Measurements from ENCODE around the gene C5orf34.
"Not testable (repeated sequence)": the region's sequence is repeated elsewhere in the genome, so short reads cannot be mapped to it uniquely, and the experiment has no call there.

C5orf34 gene

DNA sequence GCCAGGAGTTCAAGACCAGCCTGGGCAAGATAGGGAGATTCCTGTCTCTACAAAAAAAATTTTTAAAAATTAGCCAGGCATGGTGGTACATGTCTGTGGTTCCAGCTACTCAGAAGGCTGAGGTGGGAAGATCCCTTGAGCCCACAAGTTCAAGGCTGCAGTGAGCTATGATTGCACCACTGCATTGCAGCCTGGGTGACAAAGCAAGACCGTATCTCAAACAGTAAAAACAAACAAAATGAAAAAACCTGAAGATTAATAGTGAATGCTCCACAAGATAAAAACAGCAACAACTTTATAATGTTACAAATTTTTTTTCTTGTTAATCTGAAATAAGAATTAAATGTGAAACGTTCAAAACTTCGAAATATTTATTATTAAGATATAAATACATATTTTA is 28.6 kb downstream of the C5orf34 start:
- in situ Hi-C loops (cut with MboI; ENCODE audit: low sequenced_read_pairs), result no loop called here
- DNase-seq (ENCODE audit: low spot score in 2 of 2), result no peak
- no peaks in the 10 kb centered on the region for H3K27me3 ChIP-seq (ENCODE audit: low read depth)
- peaks cover 30% of the 10 kb centered on the region for H3K36me3 ChIP-seq (replicated peaks)
- H3K4me1 ChIP-seq, result peaks cover 14% of the 10 kb centered on the region
- H3K4me3 ChIP-seq, result no peak overlapping the region
- H3K9me3 ChIP-seq, result no peaks in the 10 kb centered on the region

DNA sequence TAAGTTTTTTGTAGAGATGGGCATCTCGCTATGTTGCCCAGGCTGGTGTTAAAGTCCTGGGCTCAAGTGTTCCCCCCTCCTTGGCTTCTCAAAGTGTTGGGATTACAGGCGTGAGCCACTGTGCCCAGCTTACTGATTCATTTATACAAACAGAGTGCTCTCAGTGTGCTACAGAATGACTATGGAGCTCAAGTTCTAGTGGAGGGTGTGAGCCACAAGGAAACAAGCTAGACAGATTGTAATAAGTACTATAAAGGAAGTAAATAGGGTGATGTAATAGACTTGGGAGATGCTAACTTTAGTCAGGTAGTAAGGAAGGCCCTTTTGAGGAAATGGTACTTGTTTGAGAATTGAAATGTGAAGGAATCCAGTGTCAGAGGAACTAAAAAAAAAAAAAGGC is 29.5 kb downstream of the C5orf34 start:
- DNase-seq (ENCODE audit: low spot score in 2 of 2), result no peak
- in situ Hi-C loops (cut with MboI; ENCODE audit: low sequenced_read_pairs), result no loop called here
- Histone ChIP-seq H3K27me3 (ENCODE audit: low read depth) (no peaks in the 10 kb centered on the region), H3K4me3 (no peak overlapping the region), H3K36me3 (replicated peaks) (peaks cover 26% of the 10 kb centered on the region), H3K9me3 (no peaks in the 10 kb centered on the region), H3K4me1 (peaks cover 14% of the 10 kb centered on the region)

DNA sequence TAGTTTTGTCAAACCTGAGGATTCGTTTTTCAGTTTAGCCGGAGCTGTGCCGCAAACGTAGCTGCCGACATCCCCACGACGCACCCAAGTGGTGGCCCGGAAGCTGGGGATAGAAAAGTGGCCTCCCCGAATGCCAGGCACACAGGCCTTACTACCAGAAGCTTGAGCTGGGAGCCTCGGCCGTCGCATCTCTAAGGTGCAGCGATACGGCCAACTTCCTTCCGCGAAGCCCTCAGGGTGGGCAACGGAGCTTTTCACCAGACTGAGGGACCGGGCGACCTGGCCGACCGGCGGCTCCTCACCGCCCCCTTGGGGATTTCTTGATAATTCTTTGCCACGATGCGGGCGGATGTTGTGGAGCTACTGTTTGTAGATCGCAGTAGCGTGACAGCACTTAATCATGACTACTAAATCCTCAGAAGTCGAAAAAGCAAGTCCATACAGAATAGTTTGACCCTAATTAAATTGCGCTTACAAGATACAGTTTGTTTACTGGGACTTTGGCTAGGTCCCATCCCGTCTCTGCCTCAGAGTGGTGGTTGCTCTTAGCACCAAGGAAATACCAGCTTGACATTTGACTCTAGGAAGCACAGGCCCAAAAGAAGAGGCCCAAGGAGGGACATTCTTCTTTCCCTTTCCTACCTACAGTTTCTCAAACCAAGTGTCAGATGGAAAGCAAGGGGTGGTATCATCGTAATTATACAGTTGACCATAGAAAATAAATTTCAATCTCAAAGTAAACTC is 30.7 kb downstream of the C5orf34 start:
- H3K36me3 ChIP-seq (replicated peaks), result peaks cover 16% of the 10 kb centered on the region
- no peaks in the 10 kb centered on the region for H3K27me3 ChIP-seq (ENCODE audit: low read depth)
- H3K4me1 ChIP-seq, result peaks cover 17% of the 10 kb centered on the region
- in situ Hi-C loops (cut with MboI; ENCODE audit: low sequenced_read_pairs), result no loop called here
- no peaks in the 10 kb centered on the region for H3K9me3 ChIP-seq
- H3K4me3 ChIP-seq, result peak overlapping the region; percentile 82
- peak; percentile 78 to 89 for DNase-seq (ENCODE audit: low spot score in 2 of 2)

DNA sequence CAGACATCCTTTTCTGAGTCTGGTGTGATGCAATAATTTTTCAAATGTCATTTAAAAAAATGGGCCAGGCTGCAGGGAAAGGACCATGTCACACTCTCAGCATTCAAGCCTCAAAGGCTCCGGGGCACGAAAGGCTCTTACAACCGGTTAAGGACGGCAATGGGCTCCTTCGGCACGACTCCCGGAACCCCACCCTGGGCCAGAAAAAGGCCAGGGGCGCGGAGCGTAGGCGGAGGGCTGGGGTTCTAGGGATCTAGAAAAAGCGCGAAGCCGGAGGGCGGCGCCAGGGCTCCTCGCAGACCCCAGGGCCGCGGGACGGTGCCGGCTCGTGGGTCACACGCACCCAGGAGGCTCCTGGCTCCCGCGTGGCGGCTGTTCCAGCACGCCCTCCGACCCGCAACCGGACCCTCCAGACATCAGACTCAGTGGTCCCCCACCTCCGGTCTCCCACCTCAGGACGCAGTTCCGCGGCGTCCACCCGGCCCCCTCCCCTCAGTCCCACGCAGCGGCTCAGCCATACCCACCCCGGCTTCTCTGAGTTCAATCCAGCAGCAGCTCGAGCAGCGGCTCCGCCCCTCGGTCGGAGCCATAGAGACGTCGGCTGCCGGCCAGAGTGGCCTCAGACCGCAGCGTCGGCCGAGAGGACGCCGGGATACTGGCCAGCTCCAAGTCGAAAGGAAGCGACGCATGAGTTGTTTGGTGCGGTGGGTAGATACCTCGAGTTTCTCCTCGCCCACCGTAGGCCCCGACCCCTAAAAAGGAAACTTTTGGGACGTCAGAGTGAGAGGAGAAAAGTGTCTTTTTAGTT is 31.4 kb downstream of the C5orf34 start, which contains the start of gene TMEM267:
Gene TMEM267 (minus strand): TSS at position 568 of the 808 bp plus-strand sequence. CDS start 29,896 bp downstream, outside the sequence.
- H3K36me3 ChIP-seq (replicated peaks), result peaks cover 11% of the 10 kb centered on the region
- peaks cover 17% of the 10 kb centered on the region for H3K4me1 ChIP-seq
- no peaks in the 10 kb centered on the region for H3K9me3 ChIP-seq
- DNase-seq (ENCODE audit: low spot score in 2 of 2), result peak; percentile 85 to 91
- H3K27me3 ChIP-seq (ENCODE audit: low read depth), result no peaks in the 10 kb centered on the region
- in situ Hi-C loops (cut with MboI; ENCODE audit: low sequenced_read_pairs), result no loop called here
- H3K4me3 ChIP-seq, result peak within 1 kb of the TSS; percentile 82

DNA sequence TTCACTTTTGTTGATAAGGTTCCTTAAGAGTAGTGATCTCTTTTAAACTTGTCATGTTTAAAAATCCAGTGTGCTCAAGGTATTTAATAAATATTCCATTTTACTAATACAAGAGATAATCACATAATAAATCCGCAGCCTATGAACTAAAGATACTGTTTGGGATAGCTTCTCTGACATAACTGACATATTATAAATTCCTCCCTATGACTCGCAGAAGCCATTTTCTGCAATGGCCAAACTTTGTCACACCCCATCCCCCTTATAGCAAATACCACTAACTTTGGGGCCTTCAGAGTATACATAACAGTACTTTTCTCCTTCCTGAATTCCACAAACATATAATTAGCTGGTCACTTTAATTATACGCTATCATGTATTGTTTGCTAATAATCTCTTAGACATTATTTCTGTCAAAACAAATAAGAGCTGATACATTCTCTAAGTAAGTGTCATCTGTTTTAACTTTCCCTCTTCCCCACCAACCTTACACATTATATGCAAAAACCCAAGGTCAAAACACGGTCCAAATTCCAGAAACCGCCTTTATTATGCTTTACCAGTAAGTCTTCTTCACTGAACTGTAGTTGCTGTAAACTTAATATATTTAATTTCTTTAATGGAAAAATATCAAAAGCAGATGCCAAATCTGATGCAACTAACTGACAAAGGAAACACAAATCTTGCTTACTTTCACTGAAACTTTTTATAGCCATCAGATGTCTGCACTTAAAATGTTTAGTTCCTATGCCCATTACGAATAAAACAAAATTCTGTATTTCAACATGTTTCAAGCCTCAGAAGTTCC is 32.3 kb downstream of the C5orf34 start:
- Histone ChIP-seq H3K4me1 (peaks cover 17% of the 10 kb centered on the region), H3K9me3 (no peaks in the 10 kb centered on the region), H3K4me3 (peak overlapping the region; percentile 82), H3K36me3 (replicated peaks) (peaks cover 4% of the 10 kb centered on the region; the same call in 1 of the 2 replicates), H3K27me3 (ENCODE audit: low read depth) (no peaks in the 10 kb centered on the region)
- in situ Hi-C loops (cut with MboI; ENCODE audit: low sequenced_read_pairs), result no loop called here
- no peak for DNase-seq (ENCODE audit: low spot score in 2 of 2)

DNA sequence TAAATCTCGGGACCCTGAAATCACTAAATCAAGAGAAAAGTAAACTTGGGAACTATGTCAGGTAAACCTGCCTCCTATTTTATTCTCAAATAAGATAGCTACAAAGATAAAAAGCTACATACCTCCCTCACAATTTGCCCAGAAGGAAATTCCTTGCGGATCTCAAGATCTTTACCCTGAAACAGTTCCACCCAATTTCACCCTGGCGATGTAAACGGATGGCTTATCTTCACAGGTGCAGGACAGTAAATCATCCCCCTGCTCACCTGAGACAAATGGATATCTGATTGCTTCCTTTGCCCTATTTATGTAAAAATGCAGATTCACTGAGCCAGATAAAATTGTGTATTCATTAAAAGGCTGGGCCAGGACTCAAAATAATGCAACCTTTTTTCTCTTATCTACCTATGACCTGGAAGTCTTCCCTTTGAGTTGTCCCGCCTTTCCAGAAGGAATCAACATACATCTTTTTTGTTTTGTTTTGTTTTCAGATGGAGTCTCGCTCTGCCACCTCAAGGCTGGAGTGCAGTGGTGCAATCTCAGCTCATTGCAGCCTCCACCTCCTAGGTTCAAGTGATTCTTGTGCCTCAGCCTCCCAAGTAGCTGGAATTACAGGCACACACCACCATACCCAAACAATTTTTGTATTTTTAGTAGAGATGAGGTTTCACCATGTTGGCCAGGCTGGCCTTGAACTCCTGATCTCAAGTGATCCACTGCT is 45.1 kb downstream of the C5orf34 start:
- no peak for DNase-seq (ENCODE audit: low spot score in 2 of 2)
- H3K4me1 ChIP-seq, result no peaks in the 10 kb centered on the region
- H3K9me3 ChIP-seq, result no peaks in the 10 kb centered on the region
- peaks cover 2% of the 10 kb centered on the region; the same call in 1 of the 2 replicates for H3K36me3 ChIP-seq (replicated peaks)
- H3K27me3 ChIP-seq (ENCODE audit: low read depth), result no peaks in the 10 kb centered on the region
- in situ Hi-C loops (cut with MboI; ENCODE audit: low sequenced_read_pairs), result no loop called here
- H3K4me3 ChIP-seq, result no peak overlapping the region

DNA sequence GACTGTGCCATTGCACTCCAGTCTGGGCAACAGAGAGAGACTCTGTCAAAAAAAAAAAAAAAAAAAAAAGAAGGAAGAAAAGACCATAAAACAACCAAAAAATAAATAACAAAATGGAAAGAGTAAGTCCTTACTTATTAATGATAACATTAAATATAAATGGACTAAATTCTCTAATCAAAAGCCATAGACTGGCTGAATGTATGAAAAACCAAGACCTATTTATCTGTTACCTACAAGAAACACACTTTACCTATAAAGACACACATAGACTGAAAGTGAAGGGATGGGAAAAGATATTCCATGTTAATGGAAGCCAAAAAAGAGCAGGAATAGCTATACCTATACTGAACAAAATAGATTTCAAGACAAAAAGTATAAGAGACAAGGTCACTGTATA is 47.8 kb downstream of the C5orf34 start:
- no peaks in the 10 kb centered on the region for H3K27me3 ChIP-seq (ENCODE audit: low read depth)
- no peak overlapping the region for H3K4me3 ChIP-seq
- no peaks in the 10 kb centered on the region for H3K9me3 ChIP-seq
- no peak for DNase-seq (ENCODE audit: low spot score in 2 of 2)
- H3K36me3 ChIP-seq (replicated peaks), result no peaks in the 10 kb centered on the region
- in situ Hi-C loops (cut with MboI; ENCODE audit: low sequenced_read_pairs), result no loop called here
- no peaks in the 10 kb centered on the region for H3K4me1 ChIP-seq

DNA sequence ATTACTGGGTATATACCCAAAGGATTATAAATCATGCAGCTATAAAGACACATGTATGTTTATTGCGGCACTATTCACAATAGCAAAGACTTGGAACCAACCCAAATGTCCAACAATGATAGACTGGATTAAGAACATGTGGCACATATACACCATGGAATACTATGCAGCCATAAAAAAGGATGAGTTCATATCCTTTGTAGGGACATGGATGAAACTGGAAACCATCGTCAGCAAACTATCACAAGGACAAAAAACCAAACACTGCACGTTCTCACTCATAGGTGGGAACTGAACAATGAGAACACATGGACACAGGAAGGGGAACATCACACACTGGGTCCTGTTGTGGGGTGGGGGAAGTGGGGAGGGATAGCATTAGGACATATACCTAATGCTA is 49.5 kb downstream of the C5orf34 start:
- H3K36me3 ChIP-seq (replicated peaks); in situ Hi-C loops (cut with MboI; ENCODE audit: low sequenced_read_pairs); H3K9me3 ChIP-seq; H3K4me3 ChIP-seq; DNase-seq (ENCODE audit: low spot score in 2 of 2); H3K4me1 ChIP-seq; H3K27me3 ChIP-seq (ENCODE audit: low read depth): not testable (repeated sequence)

DNA sequence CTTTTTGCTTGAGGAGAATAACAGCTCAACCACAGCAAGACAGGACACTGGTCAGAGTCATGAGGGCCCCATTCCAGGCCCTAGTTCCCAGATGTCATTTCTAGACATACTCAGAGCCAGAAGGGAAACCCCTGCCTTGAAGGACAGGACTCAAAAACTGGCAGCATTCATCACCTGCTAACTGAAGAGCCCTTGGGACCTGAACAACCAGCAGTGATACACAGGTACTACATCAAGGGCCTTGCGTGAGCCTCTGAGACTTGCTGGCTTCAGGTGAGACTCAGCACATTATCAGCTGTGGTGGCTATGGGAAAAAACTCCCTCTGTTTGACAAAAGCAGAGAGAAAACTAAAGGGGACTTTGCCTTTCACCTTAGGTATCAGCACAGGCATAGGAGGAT is 53.9 kb downstream of the C5orf34 start:
- in situ Hi-C loops (cut with MboI; ENCODE audit: low sequenced_read_pairs), result no loop called here
- H3K4me1 ChIP-seq, result no peaks in the 10 kb centered on the region

DNA sequence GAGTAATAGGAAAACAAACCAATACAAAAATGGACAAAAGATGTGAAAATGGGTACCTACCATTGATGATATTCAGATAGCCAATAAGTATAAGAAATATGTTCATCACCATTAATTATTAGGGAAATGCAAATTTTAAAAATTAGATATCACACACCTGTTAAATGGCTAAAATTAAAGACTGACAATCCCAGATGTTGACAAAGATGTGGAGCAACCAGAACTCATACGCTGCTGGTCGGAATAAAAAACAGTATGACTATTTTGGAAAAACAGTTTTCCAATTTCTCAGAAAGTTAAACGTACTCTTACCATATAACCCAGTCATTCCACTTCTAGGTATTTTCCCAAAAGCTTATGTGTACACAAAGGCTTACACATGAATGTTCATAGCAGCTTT is 58.4 kb downstream of the C5orf34 start:
- DNase-seq (ENCODE audit: low spot score in 2 of 2), result no peak
- Histone ChIP-seq H3K36me3 (replicated peaks) (no peaks in the 10 kb centered on the region), H3K9me3 (no peaks in the 10 kb centered on the region), H3K27me3 (ENCODE audit: low read depth) (no peaks in the 10 kb centered on the region), H3K4me3 (no peak overlapping the region), H3K4me1 (no peaks in the 10 kb centered on the region)
- in situ Hi-C loops (cut with MboI; ENCODE audit: low sequenced_read_pairs), result no loop called here

More for the DNA sequence above, 53.9 kb downstream of the C5orf34 start:
- Histone ChIP-seq H3K27me3 (ENCODE audit: low read depth) (no peaks in the 10 kb centered on the region), H3K36me3 (replicated peaks) (no peaks in the 10 kb centered on the region), H3K9me3 (no peaks in the 10 kb centered on the region), H3K4me3 (no peak overlapping the region)
- DNase-seq (ENCODE audit: low spot score in 2 of 2), result no peak

DNA sequence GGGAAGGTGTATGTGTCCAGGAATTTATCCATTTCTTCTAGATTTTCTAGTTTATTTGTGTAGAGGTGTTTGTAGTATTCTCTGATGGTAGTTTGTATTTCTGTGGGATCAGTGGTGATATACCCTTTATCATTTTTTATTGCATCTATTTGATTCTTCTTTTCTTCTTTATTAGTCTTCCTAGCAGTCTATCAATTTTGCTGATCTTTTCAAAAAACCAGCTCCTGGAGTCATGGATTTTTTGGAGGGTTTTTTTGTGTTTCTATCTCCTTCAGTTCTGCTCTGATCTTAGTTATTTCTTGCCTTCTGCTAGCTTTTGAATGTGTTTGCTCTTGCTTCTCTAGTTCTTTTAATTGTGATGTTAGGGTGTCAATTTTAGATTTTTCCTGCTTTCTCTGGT is 73.4 kb downstream of the C5orf34 start:
- DNase-seq (ENCODE audit: low spot score in 2 of 2); H3K4me1 ChIP-seq; H3K9me3 ChIP-seq; H3K27me3 ChIP-seq (ENCODE audit: low read depth); in situ Hi-C loops (cut with MboI; ENCODE audit: low sequenced_read_pairs); H3K4me3 ChIP-seq; H3K36me3 ChIP-seq (replicated peaks): not testable (repeated sequence)

DNA sequence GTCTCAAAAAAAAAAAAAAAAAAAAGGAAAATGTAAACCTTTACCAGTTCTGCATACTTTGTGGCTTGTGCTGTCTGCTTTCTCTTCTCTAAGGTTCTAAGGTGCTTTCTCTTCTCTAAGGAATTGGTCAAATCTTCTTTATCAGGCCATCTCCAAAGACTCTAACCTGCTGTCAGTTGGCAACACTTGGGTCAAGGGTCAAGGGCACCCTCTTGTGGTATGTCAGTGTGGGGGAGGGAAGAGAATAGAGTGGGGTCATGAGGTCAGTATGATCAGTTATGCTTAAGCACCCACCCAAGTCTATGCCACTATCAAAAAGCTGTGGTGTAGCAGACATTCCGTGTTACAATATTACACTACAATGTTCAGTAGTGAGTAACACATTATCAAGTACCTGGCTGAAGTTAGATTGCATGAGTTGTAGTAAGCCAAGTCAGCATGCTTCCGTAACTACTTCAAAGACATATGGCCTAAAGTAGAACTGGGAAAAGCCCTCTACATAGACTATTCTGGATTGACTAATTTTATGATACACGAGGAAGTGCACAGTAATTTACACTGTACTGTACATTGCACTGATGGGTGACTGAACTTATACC is 77.8 kb downstream of the C5orf34 start:
- H3K4me3 ChIP-seq, result no peak overlapping the region
- DNase-seq (ENCODE audit: low spot score in 2 of 2), result no peak
- H3K27me3 ChIP-seq (ENCODE audit: low read depth), result no peaks in the 10 kb centered on the region
- in situ Hi-C loops (cut with MboI; ENCODE audit: low sequenced_read_pairs), result no loop called here
- H3K4me1 ChIP-seq, result no peaks in the 10 kb centered on the region
- no peaks in the 10 kb centered on the region for H3K36me3 ChIP-seq (replicated peaks)
- H3K9me3 ChIP-seq, result no peaks in the 10 kb centered on the region
